Ascending aorta (tissue), 2 donors: Measurements from ENCODE around the gene PRAME. TPM values are rescaled to one million over a fixed set of nuclear protein-coding genes. Genes with fewer than 3 reads are reported as not detected.
"Not testable (repeated sequence)": the region's sequence is repeated elsewhere in the genome, so short reads cannot be mapped to it uniquely, and the experiment has no call there.

Experiments used
- DNase-seq, 2 donors: peaks; one replicate each; pipeline ENCODE4 v3.0.0-alpha.2; 2019; ENCODE audit warnings: low spot score in 2 of 2
- H3K27ac ChIP-seq, 2 donors: fragments of 200-600 bp; sonication (generic); one replicate each; pipeline ENCODE4 v1.5.1; 2016 to 2017; ENCODE audit warnings: mild to moderate bottlenecking in 1 of 2
- H3K27me3 ChIP-seq: fragments of 200-600 bp; sonication (generic); one replicate; pipeline ENCODE4 v1.5.1; 2017
- H3K36me3 ChIP-seq, 2 donors: fragments of 200-600 bp; sonication (generic); one replicate each; pipeline ENCODE4 v1.5.1; 2016
- H3K4me1 ChIP-seq, 2 donors: fragments of 200-600 bp; sonication (generic); one replicate each; pipeline ENCODE4 v1.5.1; 2016 to 2017; ENCODE audit warnings: mild to moderate bottlenecking in 1 of 2
- H3K4me3 ChIP-seq, 2 donors: fragments of 200-600 bp; sonication (generic); one replicate each; pipeline ENCODE4 v1.5.1; 2016 to 2017; ENCODE audit warnings: mild to moderate bottlenecking in 1 of 2
- H3K9me3 ChIP-seq, 2 donors: fragments of 200-600 bp; sonication (generic); one replicate each; pipeline ENCODE4 v1.5.1; 2016
- intact Hi-C: fragments of 100-400 bp; cut with DNase I; formaldehyde crosslinking; loops from one replicate; pipeline ENCODE4 v1.15.1; 2023
- total RNA-seq: library from RNA; depleted of rRNA; stranded (reverse); fragments of >200 nt; gene quantifications from one replicate; pipeline ENCODE4 v1.1.0, GENCODE V29; 2016
- TF ChIP-seq, protein P1 (sequence below), 3 experiments: fragments of 200-600 bp in 2 of 3; fragments of 450-650 bp in 1 of 3; sonication (generic) in 2 of 3; IDR thresholded peaks; one replicate each; pipeline ENCODE4 v1.5.1; 2016 to 2019; ENCODE audit warnings: antibody characterized with exemption in 3 of 3, mild to moderate bottlenecking in 1 of 3, moderate library complexity in 1 of 3

Gene PRAME
- total RNA-seq, 1 donor from 2014 or later: not detected

DNA sequence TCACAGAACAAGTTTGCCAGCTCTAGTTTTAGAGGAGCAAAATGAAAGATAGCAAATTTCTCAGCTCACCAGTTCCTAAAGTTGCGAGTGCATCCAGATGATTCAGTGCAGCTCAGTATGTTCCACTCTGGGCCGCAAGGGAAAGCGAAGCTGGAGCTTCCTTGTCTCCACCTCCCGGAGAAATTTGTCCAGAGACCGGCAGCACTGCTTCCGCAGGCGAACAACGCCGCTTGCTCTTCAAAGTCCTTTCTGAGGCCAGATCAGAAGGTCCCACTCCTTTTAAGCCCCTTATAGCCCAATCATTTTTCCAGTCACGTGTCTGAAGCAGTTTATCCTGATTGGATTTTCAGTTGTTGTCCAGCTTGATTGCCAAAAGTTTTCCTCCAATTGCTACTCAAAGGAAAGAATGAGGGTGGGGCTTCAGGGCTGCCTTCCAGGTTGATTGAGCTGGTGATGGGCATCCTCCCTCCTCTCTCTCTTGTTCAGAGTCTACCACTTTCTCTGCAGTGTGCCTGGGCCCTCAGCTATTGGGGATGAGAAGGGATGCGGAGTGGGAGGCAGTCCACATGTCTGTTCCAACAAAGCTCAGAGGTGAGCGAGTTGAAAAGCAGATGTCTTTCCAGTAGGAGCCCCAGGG, 38.9 kb downstream of the PRAME start, which contains the start of gene ZNF280A:
Gene ZNF280A, minus strand, starts transcription at position 251 of the 637 bp plus-strand sequence. CDS start 4,640 bp downstream, outside the sequence.
- Histone ChIP-seq H3K27me3 (no peaks in the 10 kb centered on the region), H3K4me1 (no peaks in the 10 kb centered on the region), H3K36me3 (no peaks in the 10 kb centered on the region), H3K9me3 (no peaks in the 10 kb centered on the region), H3K4me3 (no peak within 1 kb of the TSS), H3K27ac (no peak within 1 kb of the TSS)
- intact Hi-C loops: no loop called here
- no peak for DNase-seq
- TF ChIP-seq, protein P1, sequence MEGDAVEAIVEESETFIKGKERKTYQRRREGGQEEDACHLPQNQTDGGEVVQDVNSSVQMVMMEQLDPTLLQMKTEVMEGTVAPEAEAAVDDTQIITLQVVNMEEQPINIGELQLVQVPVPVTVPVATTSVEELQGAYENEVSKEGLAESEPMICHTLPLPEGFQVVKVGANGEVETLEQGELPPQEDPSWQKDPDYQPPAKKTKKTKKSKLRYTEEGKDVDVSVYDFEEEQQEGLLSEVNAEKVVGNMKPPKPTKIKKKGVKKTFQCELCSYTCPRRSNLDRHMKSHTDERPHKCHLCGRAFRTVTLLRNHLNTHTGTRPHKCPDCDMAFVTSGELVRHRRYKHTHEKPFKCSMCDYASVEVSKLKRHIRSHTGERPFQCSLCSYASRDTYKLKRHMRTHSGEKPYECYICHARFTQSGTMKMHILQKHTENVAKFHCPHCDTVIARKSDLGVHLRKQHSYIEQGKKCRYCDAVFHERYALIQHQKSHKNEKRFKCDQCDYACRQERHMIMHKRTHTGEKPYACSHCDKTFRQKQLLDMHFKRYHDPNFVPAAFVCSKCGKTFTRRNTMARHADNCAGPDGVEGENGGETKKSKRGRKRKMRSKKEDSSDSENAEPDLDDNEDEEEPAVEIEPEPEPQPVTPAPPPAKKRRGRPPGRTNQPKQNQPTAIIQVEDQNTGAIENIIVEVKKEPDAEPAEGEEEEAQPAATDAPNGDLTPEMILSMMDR (IDR thresholded peaks at IDR 0.05): no peak

DNA sequence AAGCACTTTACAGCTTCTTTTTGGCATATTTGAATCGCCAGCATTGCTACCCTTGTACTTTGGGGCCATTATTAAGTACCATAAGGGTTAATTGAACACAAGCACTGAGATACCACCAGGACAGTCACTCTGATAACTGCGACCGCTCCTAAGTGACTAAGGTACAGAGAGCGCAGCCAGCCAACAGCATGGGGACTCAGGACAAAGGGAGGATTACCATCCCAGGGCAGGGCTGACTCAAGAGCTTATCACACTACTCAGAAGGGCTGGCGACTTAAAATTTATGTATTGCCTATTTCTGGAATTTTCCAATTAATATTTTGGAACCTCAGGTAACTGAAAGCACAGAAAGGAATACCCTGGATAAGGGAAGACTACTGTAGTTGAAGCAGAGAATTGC, 39.5 kb downstream of the PRAME start:
- no peak for DNase-seq
- no peaks in the 10 kb centered on the region for H3K9me3 ChIP-seq
- H3K4me3 ChIP-seq: no peak overlapping the region
- no peak overlapping the region for H3K27ac ChIP-seq
- no peaks in the 10 kb centered on the region for H3K27me3 ChIP-seq
- H3K4me1 ChIP-seq: no peaks in the 10 kb centered on the region
- intact Hi-C loops: no loop called here
- no peaks in the 10 kb centered on the region for H3K36me3 ChIP-seq
- TF ChIP-seq, protein P1 (IDR thresholded peaks at IDR 0.05): no peak

DNA sequence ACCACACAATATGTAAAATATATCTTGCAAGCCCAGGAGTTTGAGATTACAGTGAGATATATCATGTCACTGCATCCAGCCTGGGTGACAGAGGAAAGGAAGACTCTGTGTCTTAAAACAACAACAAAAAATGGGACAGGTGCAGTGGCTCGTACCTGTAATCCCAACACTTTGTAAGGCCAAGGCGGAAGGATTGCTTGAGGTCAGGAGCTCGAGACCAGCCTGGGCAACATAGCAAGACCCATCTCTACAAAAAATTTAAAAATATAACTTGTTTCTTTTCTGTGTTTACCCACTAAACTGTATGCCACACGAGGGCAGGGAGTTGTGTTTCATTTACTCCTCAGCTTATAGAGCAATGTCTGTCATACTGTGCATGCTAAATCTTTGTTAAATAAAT, 42.1 kb downstream of the PRAME start:
- TF ChIP-seq, protein P1 (IDR thresholded peaks at IDR 0.05): no peak
- Histone ChIP-seq H3K9me3 (no peaks in the 10 kb centered on the region), H3K36me3 (no peaks in the 10 kb centered on the region), H3K27ac (no peak overlapping the region), H3K4me1 (no peaks in the 10 kb centered on the region), H3K4me3 (no peak overlapping the region), H3K27me3 (no peaks in the 10 kb centered on the region)
- intact Hi-C loops: no loop called here
- no peak for DNase-seq

DNA sequence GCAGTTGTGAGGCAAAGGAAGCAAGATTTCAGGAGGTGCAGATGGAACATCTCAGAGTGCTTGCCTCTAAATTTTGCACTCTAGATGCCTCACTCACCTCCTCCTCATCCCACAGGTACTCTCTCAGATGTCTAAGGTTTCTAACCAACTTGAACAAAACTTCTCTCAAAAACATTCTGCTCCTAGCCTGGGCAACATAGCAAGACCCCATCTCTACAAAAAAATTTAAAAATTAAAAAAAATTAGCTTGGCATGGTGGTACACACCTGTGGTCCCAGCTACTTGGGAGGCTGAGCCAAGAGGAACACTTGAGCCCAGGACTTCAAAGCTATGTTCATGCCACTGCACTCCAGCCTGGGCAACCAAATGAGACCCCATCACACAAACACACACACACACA, 43.2 kb downstream of the PRAME start:
- Histone ChIP-seq H3K9me3 (no peaks in the 10 kb centered on the region), H3K4me3 (no peak overlapping the region), H3K4me1 (no peaks in the 10 kb centered on the region), H3K27me3 (no peaks in the 10 kb centered on the region), H3K36me3 (no peaks in the 10 kb centered on the region), H3K27ac (no peak overlapping the region)
- DNase-seq: no peak
- TF ChIP-seq, protein P1 (IDR thresholded peaks at IDR 0.05): no peak
- intact Hi-C loops: no loop called here

DNA sequence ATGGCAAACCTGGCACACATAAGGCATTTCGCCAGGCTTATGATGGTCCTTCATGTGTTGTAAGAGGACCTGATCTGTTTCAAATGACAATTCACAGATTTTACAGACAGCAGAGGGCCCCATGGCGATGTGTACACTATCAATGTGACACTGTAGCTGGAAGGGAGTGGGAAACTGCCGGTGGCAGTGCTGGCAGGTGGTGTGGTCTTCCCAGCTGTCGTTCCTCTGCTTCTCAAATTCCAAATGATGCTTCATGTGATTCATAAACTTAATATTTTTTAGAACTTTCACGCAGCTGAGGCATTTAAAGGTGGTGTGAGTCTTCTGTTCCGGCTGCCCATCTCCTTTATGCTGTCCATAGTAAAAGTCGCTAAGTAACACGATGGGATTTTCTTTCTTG, 44.6 kb downstream of the PRAME start:
- H3K4me3 ChIP-seq, H3K4me1 ChIP-seq, intact Hi-C loops, H3K27ac ChIP-seq, H3K27me3 ChIP-seq, H3K36me3 ChIP-seq, DNase-seq, H3K9me3 ChIP-seq: not testable (repeated sequence)

DNA sequence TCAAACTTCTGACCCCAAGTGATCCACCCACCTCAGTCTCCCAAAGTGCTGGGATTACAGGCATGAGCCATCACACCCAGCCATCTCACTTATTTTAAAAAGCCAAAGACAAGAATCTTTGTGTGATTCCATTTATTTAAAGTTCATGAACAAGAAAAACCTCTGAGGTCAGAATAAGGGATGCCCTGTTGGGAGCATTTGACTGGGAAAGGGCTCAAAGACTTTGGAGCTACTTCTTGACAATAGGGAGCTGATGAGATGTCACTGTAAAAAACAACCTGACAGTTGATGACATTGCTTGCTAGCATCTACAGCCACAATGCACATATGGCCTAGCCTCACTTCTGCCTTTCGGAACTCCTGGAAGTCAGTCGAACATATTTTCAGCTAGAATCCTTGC, 45.4 kb downstream of the PRAME start:
- no peak overlapping the region for H3K4me3 ChIP-seq
- H3K9me3 ChIP-seq: peaks cover 5 to 9% of the 10 kb centered on the region in 2 donors
- H3K27me3 ChIP-seq: no peaks in the 10 kb centered on the region
- no peaks in the 10 kb centered on the region for H3K36me3 ChIP-seq
- TF ChIP-seq, protein P1 (IDR thresholded peaks at IDR 0.05): no peak
- H3K4me1 ChIP-seq: no peaks in the 10 kb centered on the region
- DNase-seq: no peak
- intact Hi-C loops: no loop called here
- no peak overlapping the region for H3K27ac ChIP-seq
